Astrocyte (in vitro differentiated cells and primary cell): Measurements from ENCODE around the gene ULK1. TPM values are rescaled to one million over a fixed set of nuclear protein-coding genes. Genes with fewer than 3 reads are reported as not detected.

Experiments used
- DNase-seq: peaks from one replicate; pipeline ENCODE4 v3.0.0-alpha.2; 2010; ENCODE audit warnings: low read depth
- FAIRE-seq: peaks from 2 replicates; lab custom pipeline; 2011; peaks lifted over from hg19 to GRCh38; lab: Jason Lieb, UNC
- H2AFZ ChIP-seq: 2 replicates; pipeline ENCODE4 v1.6.0; 2012; ENCODE audit warnings: low read depth, low read length, inconsistent platforms
- H3K27ac ChIP-seq: 2 replicates; pipeline ENCODE4 v1.5.1; 2011; ENCODE audit warnings: low read depth, low read length, inconsistent platforms
- H3K27me3 ChIP-seq: 2 replicates; pipeline ENCODE4 v1.6.0; 2011; ENCODE audit warnings: low read length, inconsistent platforms; ENCODE audit not compliant: insufficient read depth
- H3K36me3 ChIP-seq: 2 replicates; pipeline ENCODE4 v1.5.1; 2011; ENCODE audit warnings: low read length, inconsistent platforms; ENCODE audit not compliant: insufficient read depth
- H3K4me1 ChIP-seq: 2 replicates; pipeline ENCODE4 v1.5.1; 2011; ENCODE audit warnings: low read length, inconsistent platforms; ENCODE audit not compliant: insufficient read depth
- H3K4me2 ChIP-seq: 2 replicates; pipeline ENCODE4 v1.6.0; 2012; ENCODE audit warnings: low read length, inconsistent platforms
- H3K4me3 ChIP-seq: 2 replicates; pipeline ENCODE4 v1.5.1; 2011; ENCODE audit warnings: low read depth, mild to moderate bottlenecking, low read length, inconsistent platforms; ENCODE audit not compliant: insufficient read depth
- H3K79me2 ChIP-seq: 2 replicates; pipeline ENCODE4 v1.6.0; 2012; ENCODE audit warnings: mild to moderate bottlenecking, low read length, inconsistent platforms; ENCODE audit not compliant: insufficient read depth
- H3K9ac ChIP-seq: 2 replicates; pipeline ENCODE4 v1.6.0; 2012; ENCODE audit warnings: mild to moderate bottlenecking, low read length, inconsistent platforms
- H3K9me3 ChIP-seq: 2 replicates; pipeline ENCODE4 v1.5.1; 2012; ENCODE audit warnings: low read depth, mild to moderate bottlenecking, low read length, inconsistent platforms; ENCODE audit not compliant: insufficient read depth
- H4K20me1 ChIP-seq: 2 replicates; pipeline ENCODE4 v1.6.0; 2012; ENCODE audit warnings: low read length, inconsistent platforms; ENCODE audit not compliant: insufficient read depth
- H3K27ac Mint-ChIP-seq: one replicate; pipeline ENCODE4 v1.8.0; 2021; ENCODE audit warnings: mild to moderate bottlenecking, mixed read lengths; ENCODE audit not compliant: unreplicated experiment
- H3K27me3 Mint-ChIP-seq: one replicate; pipeline ENCODE4 v1.8.0; 2021; ENCODE audit warnings: low read depth, mixed read lengths; ENCODE audit not compliant: unreplicated experiment
- H3K36me3 Mint-ChIP-seq: one replicate; pipeline ENCODE4 v1.8.0; 2021; ENCODE audit warnings: low read depth, mixed read lengths; ENCODE audit not compliant: unreplicated experiment
- H3K4me1 Mint-ChIP-seq: one replicate; pipeline ENCODE4 v1.8.0; 2021; ENCODE audit warnings: low read depth, mixed read lengths; ENCODE audit not compliant: unreplicated experiment
- H3K4me3 Mint-ChIP-seq: one replicate; pipeline ENCODE4 v1.8.0; 2021; ENCODE audit warnings: mild to moderate bottlenecking, moderate library complexity, mixed read lengths; ENCODE audit not compliant: unreplicated experiment
- H3K9me3 Mint-ChIP-seq: one replicate; pipeline ENCODE4 v1.8.0; 2021; ENCODE audit warnings: mild to moderate bottlenecking, mixed read lengths; ENCODE audit not compliant: unreplicated experiment
- CTCF ChIP-seq: IDR thresholded peaks from 2 replicates; pipeline ENCODE4 v1.5.1; 2011; ENCODE audit warnings: low read depth, mild to moderate bottlenecking, inconsistent platforms, low read length, moderate library complexity; ENCODE audit not compliant: insufficient read depth
- EZH2 ChIP-seq: IDR thresholded peaks from 2 replicates; pipeline ENCODE4 v1.6.1; 2012; ENCODE audit warnings: mild to moderate bottlenecking, low read length, inconsistent platforms; ENCODE audit not compliant: insufficient read depth
- total RNA-seq: library from RNA; stranded (reverse); gene quantifications from 2 replicates; pipeline ENCODE4 v1.2.1, GENCODE V29; 2021

The ULK1 gene
- total RNA-seq, 1 donor from 2014 or later = 51.8 TPM

DNA sequence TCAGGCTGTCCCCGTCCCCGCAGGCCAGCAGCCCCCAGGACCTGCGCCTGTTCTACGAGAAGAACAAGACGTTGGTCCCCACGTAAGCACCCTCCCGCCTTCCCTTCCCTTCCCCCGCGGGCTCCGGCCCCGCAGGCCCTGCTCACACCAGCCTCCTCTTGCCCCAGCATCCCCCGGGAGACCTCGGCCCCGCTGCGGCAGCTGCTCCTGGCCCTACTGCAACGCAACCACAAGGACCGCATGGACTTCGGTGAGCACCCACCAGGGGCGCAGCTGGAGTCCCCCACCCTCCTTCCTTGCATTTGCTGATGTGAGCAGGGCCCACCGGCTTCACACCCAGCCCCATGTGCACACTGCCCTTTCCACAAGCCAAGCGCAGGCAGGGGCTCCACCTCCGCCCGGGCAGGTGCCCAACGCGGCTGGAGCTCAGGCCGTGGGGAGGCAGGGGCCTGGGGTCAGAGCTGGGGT is 15.4 kb downstream of the ULK1 start:
- H3K4me1 Mint-ChIP-seq = peaks cover 12% of the 10 kb centered on the region
- no peak for FAIRE-seq
- H3K79me2 ChIP-seq = peaks cover 17% of the 10 kb centered on the region
- H3K4me1 ChIP-seq = peaks cover 21% of the 10 kb centered on the region
- H3K9ac ChIP-seq = no peak overlapping the region
- no peaks in the 10 kb centered on the region for H3K9me3 ChIP-seq
- H3K4me2 ChIP-seq = no peak overlapping the region
- H3K27ac Mint-ChIP-seq = no peak overlapping the region
- no peaks in the 10 kb centered on the region for H3K36me3 ChIP-seq
- no peak overlapping the region for H2AFZ ChIP-seq
- no peaks in the 10 kb centered on the region for H3K27me3 Mint-ChIP-seq
- H3K36me3 Mint-ChIP-seq = peaks cover 8% of the 10 kb centered on the region
- H3K4me3 Mint-ChIP-seq = no peak overlapping the region
- no peak for DNase-seq
- H3K9me3 Mint-ChIP-seq = no peaks in the 10 kb centered on the region
- no peaks in the 10 kb centered on the region for H3K27me3 ChIP-seq
- TF ChIP-seq EZH2 (no peak), CTCF (no peak)
- H3K4me3 ChIP-seq = no peak overlapping the region
- H4K20me1 ChIP-seq = peaks cover 39% of the 10 kb centered on the region
- H3K27ac ChIP-seq = no peak overlapping the region

DNA sequence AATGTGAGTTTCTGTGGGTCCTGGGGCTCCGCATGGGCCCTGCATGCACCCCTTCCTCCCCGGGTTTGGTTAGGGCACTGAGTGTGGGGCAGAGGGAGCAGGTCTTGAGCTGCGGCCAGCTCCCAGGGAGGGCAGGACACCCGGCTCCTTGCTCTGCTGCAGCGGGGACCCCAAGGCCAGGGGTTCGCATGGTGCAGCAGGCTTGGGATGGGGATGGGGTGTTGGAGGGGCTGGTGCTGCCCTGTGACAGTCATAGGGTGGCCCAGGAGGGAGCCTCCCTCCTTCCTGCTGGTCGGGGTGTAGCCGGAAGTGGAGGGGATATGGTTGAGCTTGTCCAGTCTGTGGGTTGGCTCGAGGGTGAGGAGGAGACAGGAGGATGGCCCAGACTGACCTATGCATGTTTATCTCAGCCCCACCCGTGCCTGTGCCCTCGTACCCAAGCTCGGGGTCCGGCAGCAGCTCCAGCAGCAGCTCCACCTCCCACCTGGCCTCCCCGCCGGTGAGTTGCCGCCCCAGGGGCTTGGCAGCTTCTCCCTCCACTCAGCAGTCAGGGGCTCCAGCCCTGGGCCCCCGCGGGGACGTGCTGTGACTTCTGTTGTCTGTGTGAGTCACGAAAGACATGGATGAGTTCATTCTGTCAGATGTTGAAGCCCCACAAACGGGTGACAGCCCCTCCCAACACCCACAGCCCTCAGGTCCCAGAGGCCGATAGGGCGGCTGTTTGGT is 16.0 kb downstream of the ULK1 start:
- no peak overlapping the region for H3K27ac ChIP-seq
- H3K4me2 ChIP-seq = no peak overlapping the region
- no peaks in the 10 kb centered on the region for H3K9me3 ChIP-seq
- no peak overlapping the region for H3K4me3 ChIP-seq
- FAIRE-seq (no peak), DNase-seq (no peak)
- Mint-ChIP-seq H3K9me3 (no peaks in the 10 kb centered on the region), H3K27me3 (no peaks in the 10 kb centered on the region), H3K4me3 (no peak overlapping the region), H3K27ac (no peak overlapping the region), H3K4me1 (peaks cover 12% of the 10 kb centered on the region), H3K36me3 (peaks cover 8% of the 10 kb centered on the region)
- no peak overlapping the region for H3K9ac ChIP-seq
- H3K4me1 ChIP-seq = peaks cover 21% of the 10 kb centered on the region
- no peak for TF ChIP-seq CTCF
- TF ChIP-seq EZH2 = no peak
- no peaks in the 10 kb centered on the region for H3K27me3 ChIP-seq
- peaks cover 10% of the 10 kb centered on the region for H3K79me2 ChIP-seq
- peaks cover 32% of the 10 kb centered on the region for H4K20me1 ChIP-seq
- no peaks in the 10 kb centered on the region for H3K36me3 ChIP-seq
- no peak overlapping the region for H2AFZ ChIP-seq

GRCh38 chr12:131911028-131911650 is 16.7 kb downstream of the ULK1 start:
- H3K27ac Mint-ChIP-seq = no peak overlapping the region
- no peak for FAIRE-seq

More at GRCh38 chr12:131911028-131911650, 16.7 kb downstream of the ULK1 start:
- Histone ChIP-seq H3K4me2 (no peak overlapping the region), H3K27me3 (no peaks in the 10 kb centered on the region), H3K4me1 (peaks cover 21% of the 10 kb centered on the region), H3K4me3 (no peak overlapping the region), H3K27ac (no peak overlapping the region), H3K9me3 (no peaks in the 10 kb centered on the region), H3K79me2 (peaks cover 5% of the 10 kb centered on the region), H3K9ac (no peak overlapping the region), H2AFZ (no peak overlapping the region), H3K36me3 (no peaks in the 10 kb centered on the region), H4K20me1 (peaks cover 25% of the 10 kb centered on the region)
- H3K4me3 Mint-ChIP-seq = no peak overlapping the region
- no peaks in the 10 kb centered on the region for H3K9me3 Mint-ChIP-seq
- peaks cover 12% of the 10 kb centered on the region for H3K4me1 Mint-ChIP-seq
- H3K36me3 Mint-ChIP-seq = peaks cover 8% of the 10 kb centered on the region
- no peak for DNase-seq
- no peak for TF ChIP-seq EZH2
- no peaks in the 10 kb centered on the region for H3K27me3 Mint-ChIP-seq
